GM23338 (cell line): Measurements from ENCODE around the gene TMCO4.

Source experiments
- CTCF ChIP-seq, 2 experiments: fragments of 200-600 bp in 1 of 2; sonication (generic) in 1 of 2; conservative IDR thresholded peaks; 2 replicates each; pipeline versions ENCODE4 v1.5.1 to v1.6.1; 2016 to 2017; ENCODE audit warnings: antibody characterized with exemption in 2 of 2, low read depth in 2 of 2, mild to moderate bottlenecking in 2 of 2, moderate library complexity in 1 of 2
- EZH2 ChIP-seq: fragments of 200-600 bp; sonication (generic); IDR thresholded peaks from one replicate; pipeline ENCODE4 v1.8.0; 2017; ENCODE audit warnings: antibody characterized with exemption, mild to moderate bottlenecking, low read depth; ENCODE audit not compliant: unreplicated experiment
- POLR2AphosphoS5 ChIP-seq: IDR thresholded peaks from 2 replicates; pipeline ENCODE4 v1.6.1; 2016; ENCODE audit warnings: antibody characterized with exemption, low read depth

DNA sequence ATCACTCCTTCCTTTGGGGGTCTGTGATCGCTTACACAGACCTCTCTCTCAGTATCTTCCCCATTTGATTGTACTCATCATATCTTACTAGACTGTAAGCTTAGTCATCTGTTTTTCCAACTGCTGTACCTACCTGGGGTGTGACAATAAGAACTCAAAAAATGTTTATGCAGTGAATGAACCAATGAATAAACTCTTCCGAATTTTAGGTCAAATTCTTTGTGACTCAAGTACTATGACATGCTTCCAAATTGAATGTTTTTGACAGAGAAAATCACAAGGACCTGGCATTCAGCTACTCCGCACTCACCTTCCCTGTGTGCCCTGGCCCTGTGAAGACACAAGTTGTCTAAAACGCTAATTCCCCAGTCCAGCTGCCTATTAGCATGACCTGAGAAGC, 42.1 kb downstream of the TMCO4 start:
- TF ChIP-seq CTCF (conservative IDR thresholded peaks at IDR 0.05; ENCODE audit: low read depth in 2 of 2), result no peak
- no peak for TF ChIP-seq EZH2
- TF ChIP-seq POLR2AphosphoS5, result no peak
